ENCODE data around the gene SNTG2.
"Not testable (repeated sequence)": the region's sequence is repeated elsewhere in the genome, so short reads cannot be mapped to it uniquely, and the experiment has no call there.

SNTG2 gene

DNA sequence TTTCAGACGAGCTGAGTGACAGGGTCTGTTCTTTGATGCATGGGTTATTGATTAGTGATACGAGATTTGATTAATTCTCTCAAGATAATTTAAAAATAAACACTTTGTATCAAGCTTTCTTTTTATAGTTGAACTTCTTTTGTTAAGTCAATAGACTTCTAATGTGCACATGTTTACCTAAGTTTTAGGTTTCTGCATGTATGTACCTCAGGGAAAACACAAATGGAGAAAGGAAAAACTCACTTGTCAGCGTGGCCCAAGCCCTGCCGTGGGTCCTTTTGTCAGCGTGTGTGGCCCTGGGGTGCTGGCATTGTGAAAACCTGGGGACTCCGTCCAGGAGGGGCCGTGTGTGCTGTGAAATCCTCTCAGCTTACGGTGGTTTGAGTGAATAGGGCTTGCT, 153.7 kb downstream of the SNTG2 start:
- Histone ChIP-seq H3K4me1 (ENCODE audit: control insufficient read depth, low read depth, low read length) (no peaks in the 10 kb centered on the region), H3K9me3 (ENCODE audit: control insufficient read depth, low read depth, low read length) (no peaks in the 10 kb centered on the region), H3K9ac (ENCODE audit: low read length) (no peak overlapping the region), H3K4me3 (ENCODE audit: low read length) (no peak overlapping the region), H3K36me3 (ENCODE audit: control insufficient read depth, low read depth, low read length) (peaks cover 9% of the 10 kb centered on the region), H3K27ac (ENCODE audit: low read length) (no peak overlapping the region), H3K27me3 (ENCODE audit: control insufficient read depth, insufficient read depth, low read length) (no peaks in the 10 kb centered on the region)

GRCh38 chr2:1106344-1106743, 155.7 kb downstream of the SNTG2 start:
- not testable (repeated sequence) for H3K36me3 ChIP-seq (ENCODE audit: control insufficient read depth, low read depth, low read length); H3K4me1 ChIP-seq (ENCODE audit: control insufficient read depth, low read depth, low read length); H3K27ac ChIP-seq (ENCODE audit: low read length); H3K27me3 ChIP-seq (ENCODE audit: control insufficient read depth, insufficient read depth, low read length); H3K4me3 ChIP-seq (ENCODE audit: low read length); H3K9me3 ChIP-seq (ENCODE audit: control insufficient read depth, low read depth, low read length); H3K9ac ChIP-seq (ENCODE audit: low read length)

- peaks cover 13% of the 10 kb centered on the region for H3K9me3 ChIP-seq (ENCODE audit: control insufficient read depth, low read depth, low read length)
These were observed 165.3 kb downstream of the SNTG2 start for GRCh38 chr2:1115843-1116539.

DNA sequence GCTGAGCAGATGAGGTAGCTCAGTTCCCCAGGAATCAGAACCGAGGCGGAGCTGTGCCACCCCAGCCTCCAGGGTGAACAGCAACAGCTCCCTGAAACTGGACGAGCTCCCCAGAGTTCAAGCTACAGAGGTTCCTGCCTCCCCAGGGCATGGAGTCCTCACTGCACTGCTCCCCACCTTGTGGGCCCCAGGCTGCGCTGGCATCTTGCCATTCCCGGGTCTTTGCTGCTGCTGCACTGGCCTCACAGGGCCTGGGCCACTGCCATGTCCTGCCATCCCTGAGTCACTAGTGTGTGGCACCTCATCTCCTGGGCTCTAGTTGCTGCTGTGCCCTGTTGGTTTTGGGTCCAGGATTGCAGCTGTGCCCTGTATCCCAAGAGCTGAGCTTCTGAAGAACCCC, 166.9 kb downstream of the SNTG2 start:
- H3K27ac ChIP-seq (ENCODE audit: low read length) = no peak overlapping the region
- H3K27me3 ChIP-seq (ENCODE audit: control insufficient read depth, insufficient read depth, low read length) = no peaks in the 10 kb centered on the region
- peaks cover 10% of the 10 kb centered on the region for H3K9me3 ChIP-seq (ENCODE audit: control insufficient read depth, low read depth, low read length)
- H3K4me1 ChIP-seq (ENCODE audit: control insufficient read depth, low read depth, low read length) = no peaks in the 10 kb centered on the region
- no peaks in the 10 kb centered on the region for H3K36me3 ChIP-seq (ENCODE audit: control insufficient read depth, low read depth, low read length)
- H3K4me3 ChIP-seq (ENCODE audit: low read length) = no peak overlapping the region
- H3K9ac ChIP-seq (ENCODE audit: low read length) = no peak overlapping the region

More at GRCh38 chr2:1115843-1116539, 165.3 kb downstream of the SNTG2 start:
- Histone ChIP-seq H3K4me1 (ENCODE audit: control insufficient read depth, low read depth, low read length) (no peaks in the 10 kb centered on the region), H3K9ac (ENCODE audit: low read length) (no peak overlapping the region), H3K36me3 (ENCODE audit: control insufficient read depth, low read depth, low read length) (no peaks in the 10 kb centered on the region), H3K27ac (ENCODE audit: low read length) (no peak overlapping the region), H3K27me3 (ENCODE audit: control insufficient read depth, insufficient read depth, low read length) (no peaks in the 10 kb centered on the region), H3K4me3 (ENCODE audit: low read length) (no peak overlapping the region)

- H3K4me1 ChIP-seq (ENCODE audit: control insufficient read depth, low read depth, low read length) = no peaks in the 10 kb centered on the region
- no peak overlapping the region for H3K9ac ChIP-seq (ENCODE audit: low read length)
- no peaks in the 10 kb centered on the region for H3K36me3 ChIP-seq (ENCODE audit: control insufficient read depth, low read depth, low read length)
- no peak overlapping the region for H3K27ac ChIP-seq (ENCODE audit: low read length)
- no peaks in the 10 kb centered on the region for H3K9me3 ChIP-seq (ENCODE audit: control insufficient read depth, low read depth, low read length)
- no peak overlapping the region for H3K4me3 ChIP-seq (ENCODE audit: low read length)
- no peaks in the 10 kb centered on the region for H3K27me3 ChIP-seq (ENCODE audit: control insufficient read depth, insufficient read depth, low read length)
These were observed 174.6 kb downstream of the SNTG2 start for GRCh38 chr2:1125217-1125616.

DNA sequence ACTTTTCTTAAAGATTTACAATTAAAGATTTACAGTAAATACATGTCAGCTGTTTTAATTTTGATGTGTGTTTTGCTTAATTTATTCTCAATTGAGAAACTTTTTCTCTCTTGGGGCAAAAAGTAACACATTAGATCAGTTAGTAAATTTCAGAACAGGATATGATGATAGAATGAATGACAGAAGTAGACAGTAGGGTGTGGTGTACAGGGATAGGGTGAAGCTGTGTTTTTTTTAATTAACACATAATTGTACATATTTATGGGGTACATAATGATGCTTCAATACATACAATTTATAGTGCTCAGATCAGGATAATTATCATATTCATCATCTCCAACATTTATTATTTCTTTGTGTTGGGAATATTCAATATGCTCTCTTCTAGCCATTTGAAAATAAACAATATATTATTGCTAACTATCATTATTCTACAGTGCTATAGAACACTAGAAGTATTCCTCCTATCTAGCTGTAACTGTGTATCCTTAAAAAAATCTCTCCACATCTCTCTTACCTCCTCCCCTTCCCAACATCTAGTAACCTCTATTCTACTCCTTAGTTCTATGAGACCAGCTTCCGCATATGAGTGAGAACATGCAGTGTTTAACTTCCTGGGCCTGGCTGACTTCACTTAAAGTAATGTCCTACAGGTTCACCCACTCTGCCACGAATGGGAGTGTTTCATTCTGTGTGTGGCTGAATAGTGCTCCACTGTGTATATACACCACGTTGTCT, 175.2 kb downstream of the SNTG2 start:
- H3K27ac ChIP-seq (ENCODE audit: low read length) = no peak overlapping the region

GRCh38 chr2:1129982-1130381, 179.3 kb downstream of the SNTG2 start:
- H3K36me3 ChIP-seq (ENCODE audit: control insufficient read depth, low read depth, low read length) = no peaks in the 10 kb centered on the region
- H3K9ac ChIP-seq (ENCODE audit: low read length) = no peak overlapping the region
- H3K9me3 ChIP-seq (ENCODE audit: control insufficient read depth, low read depth, low read length) = no peaks in the 10 kb centered on the region
- no peaks in the 10 kb centered on the region for H3K27me3 ChIP-seq (ENCODE audit: control insufficient read depth, insufficient read depth, low read length)
- no peak overlapping the region for H3K27ac ChIP-seq (ENCODE audit: low read length)
- H3K4me3 ChIP-seq (ENCODE audit: low read length) = no peak overlapping the region
- H3K4me1 ChIP-seq (ENCODE audit: control insufficient read depth, low read depth, low read length) = no peaks in the 10 kb centered on the region

More for the DNA sequence above, 175.2 kb downstream of the SNTG2 start:
- Histone ChIP-seq H3K4me1 (ENCODE audit: control insufficient read depth, low read depth, low read length) (no peaks in the 10 kb centered on the region), H3K27me3 (ENCODE audit: control insufficient read depth, insufficient read depth, low read length) (no peaks in the 10 kb centered on the region), H3K9ac (ENCODE audit: low read length) (no peak overlapping the region), H3K4me3 (ENCODE audit: low read length) (no peak overlapping the region), H3K36me3 (ENCODE audit: control insufficient read depth, low read depth, low read length) (no peaks in the 10 kb centered on the region), H3K9me3 (ENCODE audit: control insufficient read depth, low read depth, low read length) (no peaks in the 10 kb centered on the region)

DNA sequence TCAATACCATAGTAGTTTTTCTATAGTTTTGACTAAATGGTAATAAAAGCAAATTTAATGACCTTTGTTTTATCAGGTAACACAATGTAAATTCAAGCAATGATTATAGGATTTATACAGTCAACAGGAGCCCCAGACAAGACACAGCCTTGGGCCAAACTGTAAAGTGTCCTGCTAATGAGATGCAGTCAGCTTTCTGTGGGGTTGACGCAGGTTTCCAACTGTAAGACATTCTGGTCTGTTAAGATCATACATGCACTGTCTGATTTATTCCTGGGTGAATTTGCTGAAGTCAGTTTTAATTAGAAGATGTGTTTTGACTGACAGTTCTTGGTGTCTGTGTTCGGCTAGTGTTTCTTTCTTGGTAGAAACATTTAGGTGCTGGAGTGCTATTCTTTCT, 180.3 kb downstream of the SNTG2 start:
- H3K27me3 ChIP-seq (ENCODE audit: control insufficient read depth, insufficient read depth, low read length) = no peaks in the 10 kb centered on the region
- no peak overlapping the region for H3K27ac ChIP-seq (ENCODE audit: low read length)
- H3K4me3 ChIP-seq (ENCODE audit: low read length) = no peak overlapping the region
- no peak overlapping the region for H3K9ac ChIP-seq (ENCODE audit: low read length)
- no peaks in the 10 kb centered on the region for H3K4me1 ChIP-seq (ENCODE audit: control insufficient read depth, low read depth, low read length)
- no peaks in the 10 kb centered on the region for H3K9me3 ChIP-seq (ENCODE audit: control insufficient read depth, low read depth, low read length)
- no peaks in the 10 kb centered on the region for H3K36me3 ChIP-seq (ENCODE audit: control insufficient read depth, low read depth, low read length)

GRCh38 chr2:1132328-1132969, 181.8 kb downstream of the SNTG2 start:
- H3K4me1 ChIP-seq (ENCODE audit: control insufficient read depth, low read depth, low read length) = no peaks in the 10 kb centered on the region
- no peak overlapping the region for H3K4me3 ChIP-seq (ENCODE audit: low read length)
- H3K27ac ChIP-seq (ENCODE audit: low read length) = no peak overlapping the region
- no peaks in the 10 kb centered on the region for H3K9me3 ChIP-seq (ENCODE audit: control insufficient read depth, low read depth, low read length)
- H3K27me3 ChIP-seq (ENCODE audit: control insufficient read depth, insufficient read depth, low read length) = no peaks in the 10 kb centered on the region
- no peak overlapping the region for H3K9ac ChIP-seq (ENCODE audit: low read length)
- H3K36me3 ChIP-seq (ENCODE audit: control insufficient read depth, low read depth, low read length) = no peaks in the 10 kb centered on the region

GRCh38 chr2:1133896-1134295, 183.2 kb downstream of the SNTG2 start:
- H3K27ac ChIP-seq (ENCODE audit: low read length); H3K9ac ChIP-seq (ENCODE audit: low read length); H3K9me3 ChIP-seq (ENCODE audit: control insufficient read depth, low read depth, low read length); H3K4me1 ChIP-seq (ENCODE audit: control insufficient read depth, low read depth, low read length); H3K27me3 ChIP-seq (ENCODE audit: control insufficient read depth, insufficient read depth, low read length); H3K4me3 ChIP-seq (ENCODE audit: low read length); H3K36me3 ChIP-seq (ENCODE audit: control insufficient read depth, low read depth, low read length): not testable (repeated sequence)

DNA sequence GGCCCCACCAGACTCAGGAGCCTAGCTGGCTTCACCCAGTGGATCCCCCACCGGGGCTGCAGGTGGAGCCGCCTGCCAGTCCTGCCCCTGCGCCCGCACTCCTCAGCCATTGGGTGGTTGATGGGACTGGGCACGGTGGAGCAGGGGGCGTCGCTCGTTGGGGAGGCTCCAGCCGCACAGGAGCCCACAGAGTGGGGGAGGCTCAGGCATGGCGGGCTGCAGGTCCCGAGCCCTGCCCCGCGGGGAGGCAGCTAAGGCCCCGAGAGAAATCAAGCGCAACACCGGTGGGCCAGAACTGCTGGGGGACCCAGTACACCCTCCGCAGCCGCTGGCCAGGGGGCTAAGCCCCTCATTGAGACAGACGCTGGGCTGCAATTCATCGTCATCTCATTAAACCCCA, 184.0 kb downstream of the SNTG2 start:
- no peak overlapping the region for H3K4me3 ChIP-seq (ENCODE audit: low read length)
- no peaks in the 10 kb centered on the region for H3K36me3 ChIP-seq (ENCODE audit: control insufficient read depth, low read depth, low read length)
- H3K27ac ChIP-seq (ENCODE audit: low read length) = no peak overlapping the region
- H3K9ac ChIP-seq (ENCODE audit: low read length) = no peak overlapping the region
- no peaks in the 10 kb centered on the region for H3K9me3 ChIP-seq (ENCODE audit: control insufficient read depth, low read depth, low read length)
- H3K27me3 ChIP-seq (ENCODE audit: control insufficient read depth, insufficient read depth, low read length) = no peaks in the 10 kb centered on the region
- no peaks in the 10 kb centered on the region for H3K4me1 ChIP-seq (ENCODE audit: control insufficient read depth, low read depth, low read length)
